ENCODE data around the gene CPSF3. TPM values are rescaled to one million over a fixed set of nuclear protein-coding genes. Genes with fewer than 3 reads are reported as not detected.

The CPSF3 gene
- total and polyA plus RNA-seq, 2 of the 4 experiments (the other 2 are of a cell fraction), result 29.2 to 64.5 TPM

- peak overlapping the region; percentile 55 for H3K27ac ChIP-seq (ENCODE audit: insufficient read depth, low read length)
- H3K4ac ChIP-seq (ENCODE audit: low read depth, low read length), result peak overlapping the region; percentile 97
- peaks cover 10% of the 10 kb centered on the region for H3K4me1 ChIP-seq (ENCODE audit: control insufficient read depth, insufficient read depth, low read length)
- H2BK20ac ChIP-seq (ENCODE audit: low read depth, low read length), result peak overlapping the region; percentile 95
- H3K36me3 ChIP-seq (ENCODE audit: control insufficient read depth, insufficient read depth, low read length), result peaks cover 11% of the 10 kb centered on the region
- H2BK15ac ChIP-seq (ENCODE audit: low read depth, low read length), result peak overlapping the region; percentile 91; the same call in 2 of the 3 replicates
- H3K9ac ChIP-seq (ENCODE audit: low read depth, low read length), result no peak overlapping the region
- H3K4me2 ChIP-seq (ENCODE audit: low read depth, low read length), result peak overlapping the region; percentile 27; the same call in 1 of the 2 replicates
- H3K9me3 ChIP-seq (ENCODE audit: control insufficient read depth, insufficient read depth, low read length), result no peaks in the 10 kb centered on the region
- H3K18ac ChIP-seq (ENCODE audit: low read depth, low read length), result peak overlapping the region; percentile 66; the same call in 1 of the 2 replicates
- H2BK120ac ChIP-seq (ENCODE audit: low read depth, low read length), result peak overlapping the region; percentile 96
- peak overlapping the region; percentile 69; the same call in 1 of the 2 replicates for H4K5ac ChIP-seq (ENCODE audit: low read depth, low read length)
- no peaks in the 10 kb centered on the region for H4K20me1 ChIP-seq (ENCODE audit: insufficient read depth, low read length)
- H3K9me1 ChIP-seq (ENCODE audit: insufficient read depth, low read length), result peaks cover 14% of the 10 kb centered on the region
- WGBS, 2 experiments (ENCODE audit: extremely low coverage in 2 of 2, insufficient read length in 1 of 2), result no CpG with 5 or more reads among the region's 5 CpGs
- peak overlapping the region; percentile 88 for H2AK9ac ChIP-seq (replicated peaks; ENCODE audit: low read depth, low read length, poor library complexity)
- peak; percentile 36 for DNase-seq
- H3K23ac ChIP-seq (ENCODE audit: low read depth, low read length), result peak overlapping the region; percentile 85; the same call in 1 of the 2 replicates
- dilution Hi-C loops (cut with HindIII; ENCODE audit: low sequenced_read_pairs, unreplicated experiment) (no loop called here), in situ Hi-C loops (cut with MboI; ENCODE audit: low sequenced_read_pairs) (no loop called here), intact Hi-C loops (cut with micrococcal nuclease) (no loop called here)
- H3K14ac ChIP-seq (replicated peaks; ENCODE audit: low read depth, low read length), result peak overlapping the region; percentile 87; the same call in 1 of the 2 replicates
- CTCF ChIA-PET, result no interaction called here
- no peaks in the 10 kb centered on the region for H3K27me3 ChIP-seq (ENCODE audit: control insufficient read depth, insufficient read depth, low read length)
- H2AK5ac ChIP-seq (ENCODE audit: low read depth, low read length), result peak overlapping the region; percentile 57
- H4K8ac ChIP-seq (ENCODE audit: low read depth in 2 of 2, low read length in 2 of 2), result peak overlapping the region; percentile 77 to 92
- no TSS peak for BruUV-seq (replicated peaks)
- peak overlapping the region; percentile 81 for H2AFZ ChIP-seq (replicated peaks; ENCODE audit: low read length, poor library complexity)
- TF ChIP-seq, protein P1, sequence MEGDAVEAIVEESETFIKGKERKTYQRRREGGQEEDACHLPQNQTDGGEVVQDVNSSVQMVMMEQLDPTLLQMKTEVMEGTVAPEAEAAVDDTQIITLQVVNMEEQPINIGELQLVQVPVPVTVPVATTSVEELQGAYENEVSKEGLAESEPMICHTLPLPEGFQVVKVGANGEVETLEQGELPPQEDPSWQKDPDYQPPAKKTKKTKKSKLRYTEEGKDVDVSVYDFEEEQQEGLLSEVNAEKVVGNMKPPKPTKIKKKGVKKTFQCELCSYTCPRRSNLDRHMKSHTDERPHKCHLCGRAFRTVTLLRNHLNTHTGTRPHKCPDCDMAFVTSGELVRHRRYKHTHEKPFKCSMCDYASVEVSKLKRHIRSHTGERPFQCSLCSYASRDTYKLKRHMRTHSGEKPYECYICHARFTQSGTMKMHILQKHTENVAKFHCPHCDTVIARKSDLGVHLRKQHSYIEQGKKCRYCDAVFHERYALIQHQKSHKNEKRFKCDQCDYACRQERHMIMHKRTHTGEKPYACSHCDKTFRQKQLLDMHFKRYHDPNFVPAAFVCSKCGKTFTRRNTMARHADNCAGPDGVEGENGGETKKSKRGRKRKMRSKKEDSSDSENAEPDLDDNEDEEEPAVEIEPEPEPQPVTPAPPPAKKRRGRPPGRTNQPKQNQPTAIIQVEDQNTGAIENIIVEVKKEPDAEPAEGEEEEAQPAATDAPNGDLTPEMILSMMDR (conservative IDR thresholded peaks at IDR 0.05; ENCODE audit: low read depth, low read length), result no peak
- no peak for TF ChIP-seq FOS (IDR thresholded peaks at IDR 0.05; ENCODE audit: low read depth, low read length)
- H2BK5ac ChIP-seq (ENCODE audit: low read depth, low read length, poor library complexity, severe bottlenecking), result peak overlapping the region; percentile 96
- H3K79me1 ChIP-seq (ENCODE audit: low read depth in 1 of 2, low read length in 2 of 2), result peaks cover 23 to 47% of the 10 kb centered on the region in 2 experiments
- H4K91ac ChIP-seq (ENCODE audit: insufficient read depth, low read depth, low read length), result peak overlapping the region; percentile 97
- no peak overlapping the region for H3K56ac ChIP-seq (ENCODE audit: extremely low read depth, insufficient read depth, low read length)
- no peak overlapping the region for H3K4me3 ChIP-seq (ENCODE audit: insufficient read depth, low read depth, low read length)
- POLR2A ChIA-PET (ENCODE audit: unreplicated experiment), result no interaction called here
- ATAC-seq (ENCODE audit: low read depth), result peak; percentile 75
Observed at GRCh38 chr2:9428965-9429577, 5.6 kb downstream of the CPSF3 start.

Measured in IMR-90 (cell line).